Vagina (tissue), 2 donors: ENCODE measurements around the gene ZNF593OS.

Experiments
- CTCF ChIP-seq, 3 experiments: fragments of 450-650 bp in 2 of 3; fragments of 200-600 bp in 1 of 3; sonication (generic) in 1 of 3; IDR thresholded peaks; one replicate each; pipeline ENCODE4 v1.5.1; 2017 to 2019; ENCODE audit warnings: antibody characterized with exemption in 3 of 3, mild to moderate bottlenecking in 2 of 3, moderate library complexity in 2 of 3
- POLR2A ChIP-seq, 2 donors: fragments of 450-650 bp; IDR thresholded peaks; one replicate each; pipeline ENCODE4 v1.6.1; 2017; ENCODE audit warnings: antibody characterized with exemption in 2 of 2, mild to moderate bottlenecking in 2 of 2, moderate library complexity in 2 of 2
- POLR2AphosphoS5 ChIP-seq, 2 donors: sonication (generic); formaldehyde crosslinking; IDR thresholded peaks; one replicate each; pipeline ENCODE4 v1.9.0; 2017; ENCODE audit warnings: antibody characterized with exemption in 2 of 2, mild to moderate bottlenecking in 2 of 2, low read depth in 1 of 2; ENCODE audit not compliant: insufficient read depth in 1 of 2

- no peak for TF ChIP-seq CTCF (IDR thresholded peaks at IDR 0.05)
- TF ChIP-seq POLR2AphosphoS5 (IDR thresholded peaks at IDR 0.05; ENCODE audit: insufficient read depth in 1 of 2, low read depth in 1 of 2): no peak
- no peak for TF ChIP-seq POLR2A (IDR thresholded peaks at IDR 0.05)
These were observed 28.8 kb upstream of the ZNF593OS start for GRCh38 chr1:26200413-26200812.
